H1 (cell line): Measurements from ENCODE around the gene LAMA4. TPM values are rescaled to one million over a fixed set of nuclear protein-coding genes. Genes with fewer than 3 reads are reported as not detected.

ENCODE experiments used
- CTCF ChIA-PET: fragments of 300-600 bp; sonication (Branson Sonifier 250); formaldehyde crosslinking; loops from one replicate; lab custom pipeline; 2021; ENCODE audit not compliant: partially characterized antibody; lab: Charles Lee
- POLR2A ChIA-PET: fragments of 300-600 bp; sonication (Branson Sonifier 250); formaldehyde crosslinking; loops from one replicate; lab custom pipeline; 2021; ENCODE audit warnings: inconsistent platforms; ENCODE audit not compliant: partially characterized antibody; lab: Charles Lee
- DNase-seq, 2 experiments: peaks; one replicate each; pipeline versions ENCODE4 v3.0.0 to v3.0.0-alpha.2; 2010 to 2022; ENCODE audit warnings: low spot score in 2 of 2, low read depth in 1 of 2, mixed read lengths in 1 of 2
- FAIRE-seq: peaks from 2 replicates; lab custom pipeline; 2011; peaks lifted over from hg19 to GRCh38; lab: Jason Lieb, UNC
- H2AFZ ChIP-seq: 2 replicates; pipeline ENCODE4 v1.8.1; 2012; ENCODE audit warnings: low read length, inconsistent platforms
- H2AK5ac ChIP-seq: 2 replicates; pipeline ENCODE4 v1.6.1; 2013; ENCODE audit warnings: low read depth, low read length
- H2BK120ac ChIP-seq: replicated peaks from 2 replicates; pipeline ENCODE3; 2013; ENCODE audit warnings: low read depth, low read length, inconsistent platforms
- H2BK12ac ChIP-seq: 2 replicates; pipeline ENCODE4 v1.6.1; 2013; ENCODE audit warnings: low read depth, low read length
- H2BK15ac ChIP-seq: 2 replicates; pipeline ENCODE4 v1.6.1; 2013; ENCODE audit warnings: low read length
- H2BK20ac ChIP-seq: 2 replicates; pipeline ENCODE4 v1.6.1; 2013; ENCODE audit warnings: low read length
- H2BK5ac ChIP-seq: 2 replicates; pipeline ENCODE4 v1.6.1; 2013; ENCODE audit warnings: low read depth, low read length
- H3K14ac ChIP-seq: 2 replicates; pipeline ENCODE4 v1.6.1; 2013; ENCODE audit warnings: inconsistent platforms; ENCODE audit not compliant: insufficient read length
- H3K18ac ChIP-seq: 2 replicates; pipeline ENCODE4 v1.6.1; 2013; ENCODE audit warnings: low read length; ENCODE audit errors: extremely low read depth
- H3K23ac ChIP-seq: 2 replicates; pipeline ENCODE4 v1.6.1; 2013; ENCODE audit warnings: inconsistent platforms; ENCODE audit not compliant: insufficient read length
- H3K23me2 ChIP-seq: 2 replicates; pipeline ENCODE4 v1.6.1; 2013; ENCODE audit warnings: low read depth, low read length
- H3K27ac ChIP-seq: 2 replicates; pipeline ENCODE4 v1.6.1; 2011; ENCODE audit warnings: low read depth, low read length, inconsistent platforms
- H3K27me3 ChIP-seq, 4 experiments: replicated peaks in 1 of 4; 1 replicate in 1 of 4; 2 replicates in 3 of 4; pipeline versions ENCODE4 v1.6.1 to v1.8.1; 2011 to 2013; ENCODE audit warnings: low read length in 3 of 4, mild to moderate bottlenecking in 3 of 4, inconsistent platforms in 2 of 4, mixed read lengths in 2 of 4, moderate library complexity in 1 of 4; ENCODE audit not compliant: control insufficient read depth in 3 of 4, insufficient read depth in 3 of 4; ENCODE audit errors: extremely low read depth in 1 of 4
- H3K36me3 ChIP-seq, 4 experiments: 2 replicates each; pipeline versions ENCODE4 v1.6.1 to v1.8.1; 2011 to 2013; ENCODE audit warnings: mild to moderate bottlenecking in 4 of 4, low read length in 3 of 4, moderate library complexity in 2 of 4, control low read depth in 1 of 4, inconsistent platforms in 1 of 4; ENCODE audit not compliant: insufficient read depth in 4 of 4, control insufficient read depth in 2 of 4
- H3K4ac ChIP-seq: replicated peaks from 2 replicates; pipeline ENCODE3; 2013; ENCODE audit warnings: low read length, low read depth, mixed read lengths, inconsistent platforms; ENCODE audit not compliant: insufficient read length
- H3K4me1 ChIP-seq, 4 experiments: replicated peaks in 1 of 4; 1 replicate in 1 of 4; 2 replicates in 3 of 4; pipeline versions ENCODE4 v1.6.1 to v1.8.1; 2011 to 2013; ENCODE audit warnings: low read length in 3 of 4, inconsistent platforms in 2 of 4, mixed read lengths in 1 of 4; ENCODE audit not compliant: insufficient read depth in 4 of 4, control insufficient read depth in 3 of 4
- H3K4me2 ChIP-seq, 2 experiments: 2 replicates each; pipeline versions ENCODE4 v1.6.1 to v1.8.1; 2011 to 2013; ENCODE audit warnings: low read depth in 2 of 2, low read length in 2 of 2, control low read depth in 1 of 2, inconsistent platforms in 1 of 2, mild to moderate bottlenecking in 1 of 2; ENCODE audit not compliant: insufficient read depth in 1 of 2
- H3K4me3 ChIP-seq, 4 experiments: fragments of 200-600, 300-600 bp in 1 of 4; sonication (generic), shearing (Covaris generic), sonication (Bioruptor Twin) in 1 of 4; 2 replicates each; pipeline versions ENCODE4 v1.5.1 to v1.8.1; 2011 to 2016; ENCODE audit warnings: low read length in 4 of 4, low read depth in 3 of 4, control low read depth in 2 of 4, inconsistent platforms in 2 of 4, mild to moderate bottlenecking in 2 of 4, mixed read lengths in 1 of 4, moderate library complexity in 1 of 4; ENCODE audit not compliant: insufficient read depth in 2 of 4; ENCODE audit errors: extremely low read depth in 1 of 4
- H3K56ac ChIP-seq: replicated peaks from 2 replicates; pipeline ENCODE3; 2013; ENCODE audit warnings: low read depth, mild to moderate bottlenecking, mixed read lengths, low read length, inconsistent platforms; ENCODE audit not compliant: insufficient read length
- H3K79me1 ChIP-seq: 2 replicates; pipeline ENCODE4 v1.6.1; 2013; ENCODE audit warnings: low read depth, low read length, control low read depth
- H3K79me2 ChIP-seq, 2 experiments: 2 replicates each; pipeline versions ENCODE4 v1.6.1 to v1.8.1; 2012 to 2013; ENCODE audit warnings: low read length in 2 of 2, mild to moderate bottlenecking in 2 of 2, inconsistent platforms in 1 of 2; ENCODE audit not compliant: insufficient read depth in 2 of 2, control insufficient read depth in 1 of 2
- H3K9ac ChIP-seq, 4 experiments: replicated peaks in 1 of 4; 1 replicate in 1 of 4; 2 replicates in 3 of 4; pipeline versions ENCODE4 v1.6.1 to v1.8.1; 2011 to 2013; ENCODE audit warnings: low read depth in 3 of 4, low read length in 3 of 4, control low read depth in 2 of 4, mild to moderate bottlenecking in 2 of 4, moderate library complexity in 2 of 4, inconsistent platforms in 1 of 4; ENCODE audit errors: extremely low read depth in 1 of 4
- H3K9me3 ChIP-seq, 2 experiments: 2 replicates each; pipeline versions ENCODE4 v1.6.1 to v1.8.1; 2012 to 2013; ENCODE audit warnings: mild to moderate bottlenecking in 2 of 2, moderate library complexity in 2 of 2, control low read depth in 1 of 2, inconsistent platforms in 1 of 2, low read depth in 1 of 2, low read length in 1 of 2, mixed read lengths in 1 of 2; ENCODE audit not compliant: insufficient read depth in 2 of 2
- H4K20me1 ChIP-seq, 2 experiments: replicated peaks in 1 of 2; 2 replicates each; pipeline versions ENCODE3 to v1.8.1; 2011 to 2013; ENCODE audit warnings: inconsistent platforms in 2 of 2, low read length in 2 of 2, mild to moderate bottlenecking in 1 of 2; ENCODE audit not compliant: insufficient read depth in 2 of 2, control insufficient read depth in 1 of 2
- H4K5ac ChIP-seq: 2 replicates; pipeline ENCODE4 v1.6.1; 2013; ENCODE audit warnings: low read length, low read depth, mixed read lengths, inconsistent platforms; ENCODE audit not compliant: insufficient read length
- H4K8ac ChIP-seq: 2 replicates; pipeline ENCODE4 v1.8.0; 2013; ENCODE audit warnings: mild to moderate bottlenecking, moderate library complexity, low read length, inconsistent platforms; ENCODE audit not compliant: insufficient read depth; ENCODE audit errors: extremely low read depth
- H4K91ac ChIP-seq: replicated peaks from 2 replicates; pipeline ENCODE3; 2013; ENCODE audit warnings: low read length, mixed read lengths, inconsistent platforms; ENCODE audit not compliant: insufficient read length
- ASH2L ChIP-seq: fragments of 200-600, 300-600 bp; sonication (generic); IDR thresholded peaks from one replicate; pipeline ENCODE4 v1.7.1; 2017; ENCODE audit warnings: low read length
- BCL11A ChIP-seq, 2 experiments: IDR thresholded peaks; one replicate each; pipeline ENCODE4 v1.6.1; 2011; ENCODE audit warnings: low read depth in 2 of 2, low read length in 2 of 2, mild to moderate bottlenecking in 2 of 2
- BRCA1 ChIP-seq: IDR thresholded peaks from 2 replicates; pipeline ENCODE4 v1.6.1; 2012; ENCODE audit warnings: low read depth, low read length, improper control_type of control experiment
- CHD2 ChIP-seq: IDR thresholded peaks from 2 replicates; pipeline ENCODE4 v1.6.1; 2012; ENCODE audit warnings: low read length, improper control_type of control experiment
- EZH2 ChIP-seq: fragments of 200-600 bp; sonication (generic); IDR thresholded peaks from 2 replicates; pipeline ENCODE4 v1.7.1; 2012; ENCODE audit warnings: low read depth, mild to moderate bottlenecking, moderate library complexity, low read length, inconsistent platforms; ENCODE audit not compliant: severe bottlenecking
- GABPA ChIP-seq: IDR thresholded peaks from 2 replicates; pipeline ENCODE4 v1.6.1; 2011; ENCODE audit warnings: mild to moderate bottlenecking, low read length, moderate library complexity, borderline replicate concordance; ENCODE audit not compliant: insufficient read depth
- GTF2F1 ChIP-seq: IDR thresholded peaks from 2 replicates; pipeline ENCODE4 v1.6.1; 2012; ENCODE audit warnings: low read depth, low read length, improper control_type of control experiment, borderline replicate concordance
- NRF1 ChIP-seq: IDR thresholded peaks from 2 replicates; pipeline ENCODE4 v1.6.1; 2011; ENCODE audit warnings: mild to moderate bottlenecking, low read depth, low read length, improper control_type of control experiment
- POLR2AphosphoS5 ChIP-seq: IDR thresholded peaks from 2 replicates; pipeline ENCODE4 v1.6.1; 2011; ENCODE audit warnings: low read depth, low read length
- RNF2 ChIP-seq: fragments of 200-900, 300-1000 bp; sonication (generic); IDR thresholded peaks from 2 replicates; pipeline ENCODE4 v1.7.1; 2016; ENCODE audit warnings: borderline replicate concordance, low read depth, mild to moderate bottlenecking, antibody characterized with exemption, low read length; ENCODE audit not compliant: poor library complexity, severe bottlenecking; ENCODE audit errors: missing control alignments
- SP1 ChIP-seq: IDR thresholded peaks from 2 replicates; pipeline ENCODE4 v1.6.1; 2011; ENCODE audit warnings: low read depth, low read length
- SRF ChIP-seq: IDR thresholded peaks from 2 replicates; pipeline ENCODE4 v1.6.1; 2011; ENCODE audit warnings: mild to moderate bottlenecking, low read depth, low read length, moderate library complexity
- ZNF274 ChIP-seq: IDR thresholded peaks from 2 replicates; pipeline ENCODE4 v1.7.0; 2012; ENCODE audit warnings: low read length, borderline replicate concordance; ENCODE audit errors: extremely low read depth
- WGBS, 2 experiments: shearing (Covaris generic) in 1 of 2; methylation state at CpG; one replicate each; pipeline versions ENCODE4 v1.1.6 to v1.1.7; 2013 to 2015; ENCODE audit warnings: low lambda C conversion rate in 2 of 2, mixed read lengths in 2 of 2, inconsistent platforms in 1 of 2, low coverage in 1 of 2, missing lambda C conversion rate in 1 of 2; ENCODE audit not compliant: insufficient replicate concordance in 2 of 2, insufficient coverage in 1 of 2, insufficient read length in 1 of 2; ENCODE audit errors: extremely low coverage in 1 of 2, missing lambda C conversion rate in 1 of 2; 5-methylcytosine and 5-hydroxymethylcytosine counted together
- polyA plus RNA-seq, 7 experiments: library from polyadenylated mRNA; depleted of rRNA in 3 of 7; stranded (reverse) in 5 of 7; unstranded in 2 of 7; fragments of >200 nt in 5 of 7; fragments of 200-250 nt in 2 of 7; gene quantifications; 1 replicate in 5 of 7; 2 replicates in 1 of 7; 4 replicates in 1 of 7; pipeline versions ENCODE4 v1.2.1 to v1.2.3, GENCODE V29; 2011 to 2013; ENCODE audit warnings: missing spikeins in 2 of 7, mixed read lengths in 2 of 7
- total RNA-seq: library from RNA; stranded (reverse); fragmentation: NEBNext Ultra II Directional; extraction: Animal tissue kit (Norgen Biotek cat#: 25700); gene quantifications from 2 replicates; pipeline ENCODE4 v1.2.1, GENCODE V29; 2021

Gene LAMA4
- total and polyA plus RNA-seq, 2 of the 8 experiments (the other 6 are each of a cell fraction or from before 2014, with no cell fraction given), result 0.95 to 1.5 TPM

GRCh38 chr6:112197636-112198035 lies 56.7 kb downstream of the LAMA4 start:
- no peak overlapping the region for H3K27ac ChIP-seq
- peaks cover 0 to 2% (median 0%) of the 10 kb centered on the region in 4 experiments; a peak in 2 of 7 replicates for H3K4me1 ChIP-seq
- no peaks in the 10 kb centered on the region for H3K9me3 ChIP-seq
- no peak overlapping the region for H3K4ac ChIP-seq
- no peak overlapping the region for H2AK5ac ChIP-seq
- H2BK12ac ChIP-seq, result no peak overlapping the region
- H4K8ac ChIP-seq, result no peak overlapping the region
- no peak overlapping the region for H3K14ac ChIP-seq
- DNase-seq, result no peak
- no peak overlapping the region for H3K4me3 ChIP-seq
- no peak overlapping the region for H3K18ac ChIP-seq
- H3K27me3 ChIP-seq, result peaks cover 0 to 1% (median 0%) of the 10 kb centered on the region in 4 experiments; a peak in 1 of 7 replicates
- H2BK120ac ChIP-seq, result no peak overlapping the region
- no peak overlapping the region for H2BK15ac ChIP-seq
- H2BK20ac ChIP-seq, result no peak overlapping the region
- no peak overlapping the region for H4K91ac ChIP-seq
- no peak overlapping the region for H3K4me2 ChIP-seq
- POLR2A ChIA-PET, result no interaction called here
- no peak overlapping the region for H2BK5ac ChIP-seq
- H2AFZ ChIP-seq, result no peak overlapping the region
- H4K20me1 ChIP-seq, result no peaks in the 10 kb centered on the region
- H3K36me3 ChIP-seq, result no peaks in the 10 kb centered on the region
- H3K79me2 ChIP-seq, result no peaks in the 10 kb centered on the region
- CTCF ChIA-PET, result interaction anchor here (1.1 to 3.3 kb wide), 2 partner anchors 18 to 110 kb away, joined by 3 to 20 read pairs; no protein-coding TSS in a partner anchor
- H4K5ac ChIP-seq, result no peak overlapping the region
- H3K79me1 ChIP-seq, result no peaks in the 10 kb centered on the region
- no peaks in the 10 kb centered on the region; the same call in 1 of the 2 replicates for H3K23me2 ChIP-seq
- H3K23ac ChIP-seq, result no peak overlapping the region
- no peak overlapping the region for H3K9ac ChIP-seq
- FAIRE-seq, result no peak
- WGBS, 2 experiments, result 90% methylated on average over 2 of the region's 2 CpGs; no CpG with 5 or more reads in 1 of the 2 experiments
- H3K56ac ChIP-seq, result no peak overlapping the region
- no peak for TF ChIP-seq CHD2
- TF ChIP-seq BRCA1, result no peak
- TF ChIP-seq SP1, result no peak
- TF ChIP-seq EZH2, result no peak
- no peak for TF ChIP-seq RNF2
- no peak for TF ChIP-seq GABPA
- no peak for TF ChIP-seq SRF
- TF ChIP-seq BCL11A (IDR thresholded peaks at IDR 0.05; ENCODE audit: low read depth in 2 of 2, low read length in 2 of 2), result no peak
- TF ChIP-seq GTF2F1, result no peak
- TF ChIP-seq NRF1, result no peak
- TF ChIP-seq POLR2AphosphoS5, result no peak
- no peak for TF ChIP-seq ZNF274
- TF ChIP-seq ASH2L, result no peak
